Ovary (tissue), 3 donors: Measurements from ENCODE around the gene CTPS2.
"Not testable (repeated sequence)": the region's sequence is repeated elsewhere in the genome, so short reads cannot be mapped to it uniquely, and the experiment has no call there.

Source experiments
- EP300 ChIP-seq: sonication (generic); formaldehyde crosslinking; IDR thresholded peaks from one replicate; pipeline ENCODE4 v1.6.1; 2017; ENCODE audit warnings: antibody characterized with exemption
- POLR2A ChIP-seq: fragments of 450-650 bp; IDR thresholded peaks from one replicate; pipeline ENCODE4 v1.6.1; 2017; ENCODE audit warnings: antibody characterized with exemption, mild to moderate bottlenecking, moderate library complexity
- TF ChIP-seq, protein P1 (sequence below), 3 donors: fragments of 450-650 bp in 2 of 3; fragments of 200-600 bp in 1 of 3; IDR thresholded peaks; one replicate each; pipeline versions ENCODE4 v1.5.1 to v1.8.0; 2016 to 2022; ENCODE audit warnings: antibody characterized with exemption in 3 of 3, mild to moderate bottlenecking in 1 of 3
- donor health status: DM: no; HTN: no; CAD: no.

DNA sequence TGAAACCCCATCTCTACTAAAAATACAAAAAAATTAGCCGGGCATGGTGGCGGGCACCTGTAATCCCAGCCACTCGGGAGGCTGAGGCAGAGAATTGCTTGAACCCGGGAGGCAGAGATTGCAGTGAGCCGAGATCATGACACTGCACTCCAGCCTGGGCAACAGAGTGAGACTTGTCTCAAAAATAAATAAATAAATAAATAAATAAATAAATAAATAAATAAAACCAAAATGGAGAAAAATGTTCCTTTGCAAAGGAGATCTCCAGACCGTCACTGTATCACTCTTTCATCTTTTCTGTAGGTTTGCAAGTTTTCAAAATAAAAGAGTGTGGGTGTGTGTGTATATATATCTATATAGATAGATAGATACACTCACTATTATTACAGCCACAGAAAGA is 109.2 kb downstream of the CTPS2 start:
- TF ChIP-seq, protein P1, sequence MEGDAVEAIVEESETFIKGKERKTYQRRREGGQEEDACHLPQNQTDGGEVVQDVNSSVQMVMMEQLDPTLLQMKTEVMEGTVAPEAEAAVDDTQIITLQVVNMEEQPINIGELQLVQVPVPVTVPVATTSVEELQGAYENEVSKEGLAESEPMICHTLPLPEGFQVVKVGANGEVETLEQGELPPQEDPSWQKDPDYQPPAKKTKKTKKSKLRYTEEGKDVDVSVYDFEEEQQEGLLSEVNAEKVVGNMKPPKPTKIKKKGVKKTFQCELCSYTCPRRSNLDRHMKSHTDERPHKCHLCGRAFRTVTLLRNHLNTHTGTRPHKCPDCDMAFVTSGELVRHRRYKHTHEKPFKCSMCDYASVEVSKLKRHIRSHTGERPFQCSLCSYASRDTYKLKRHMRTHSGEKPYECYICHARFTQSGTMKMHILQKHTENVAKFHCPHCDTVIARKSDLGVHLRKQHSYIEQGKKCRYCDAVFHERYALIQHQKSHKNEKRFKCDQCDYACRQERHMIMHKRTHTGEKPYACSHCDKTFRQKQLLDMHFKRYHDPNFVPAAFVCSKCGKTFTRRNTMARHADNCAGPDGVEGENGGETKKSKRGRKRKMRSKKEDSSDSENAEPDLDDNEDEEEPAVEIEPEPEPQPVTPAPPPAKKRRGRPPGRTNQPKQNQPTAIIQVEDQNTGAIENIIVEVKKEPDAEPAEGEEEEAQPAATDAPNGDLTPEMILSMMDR (IDR thresholded peaks at IDR 0.05) = not testable (repeated sequence)
- TF ChIP-seq POLR2A, EP300: not testable (repeated sequence)
